Spleen (tissue), 11 donors: ENCODE data around the gene ADAMTS20. TPM values are rescaled to one million over a fixed set of nuclear protein-coding genes. Genes with fewer than 3 reads are reported as not detected.
"Not testable (repeated sequence)": the region's sequence is repeated elsewhere in the genome, so short reads cannot be mapped to it uniquely, and the experiment has no call there.

Experiments
- DNase-seq: peaks from one replicate; pipeline ENCODE4 v3.0.0-alpha.2; 2020
- H3K27ac ChIP-seq, 8 donors: fragments of 200-600 bp; sonication (generic) in 7 of 8; 1 replicate in 4 of 8; 2 replicates in 4 of 8; pipeline versions ENCODE4 v1.5.0 to v1.8.0; 2016 to 2021; ENCODE audit warnings: inconsistent platforms in 4 of 8, mild to moderate bottlenecking in 4 of 8, moderate library complexity in 1 of 8
- H3K27me3 ChIP-seq, 7 donors: fragments of 200-600 bp; sonication (generic) in 6 of 7; replicated peaks in 1 of 7; 1 replicate in 4 of 7; 2 replicates in 3 of 7; pipeline versions ENCODE4 v1.5.0 to v1.8.0; 2016 to 2021; ENCODE audit warnings: inconsistent platforms in 3 of 7, mild to moderate bottlenecking in 1 of 7
- H3K36me3 ChIP-seq, 6 donors: fragments of 200-600 bp; sonication (generic) in 5 of 6; 1 replicate in 4 of 6; 2 replicates in 2 of 6; pipeline versions ENCODE4 v1.5.0 to v1.8.0; 2016 to 2021; ENCODE audit warnings: inconsistent platforms in 2 of 6
- H3K4me1 ChIP-seq, 6 donors: fragments of 200-600 bp; sonication (generic) in 5 of 6; 1 replicate in 3 of 6; 2 replicates in 3 of 6; pipeline versions ENCODE4 v1.5.0 to v1.8.0; 2016 to 2021; ENCODE audit warnings: inconsistent platforms in 3 of 6
- H3K4me3 ChIP-seq, 8 donors: fragments of 200-600 bp; sonication (generic) in 7 of 8; 1 replicate in 4 of 8; 2 replicates in 4 of 8; pipeline versions ENCODE4 v1.5.0 to v1.8.0; 2016 to 2021; ENCODE audit warnings: inconsistent platforms in 4 of 8, mild to moderate bottlenecking in 4 of 8, moderate library complexity in 2 of 8
- H3K9me3 ChIP-seq, 8 donors: fragments of 200-600 bp; sonication (generic) in 7 of 8; 1 replicate in 4 of 8; 2 replicates in 4 of 8; pipeline versions ENCODE4 v1.5.0 to v1.8.0; 2016 to 2021; ENCODE audit warnings: inconsistent platforms in 4 of 8
- POLR2A ChIP-seq, 3 donors: fragments of 450-650 bp; IDR thresholded peaks; one replicate each; pipeline ENCODE4 v1.5.1; 2017; ENCODE audit warnings: antibody characterized with exemption in 3 of 3, mild to moderate bottlenecking in 1 of 3
- POLR2AphosphoS5 ChIP-seq, 3 donors: sonication (generic); formaldehyde crosslinking; IDR thresholded peaks; one replicate each; pipeline ENCODE4 v1.5.1; 2017; ENCODE audit warnings: antibody characterized with exemption in 3 of 3
- WGBS, 5 donors: extraction: QIAGEN DNeasy Blood & Tissue Kit in 3 of 5; methylation state at CpG; one replicate each; pipeline versions ENCODE4 v1.1.5 to v1.1.7; 2013 to 2018; 5-methylcytosine and 5-hydroxymethylcytosine counted together
- intact Hi-C: fragments of 100-400 bp; cut with DNase I; formaldehyde crosslinking; loops from one replicate; pipeline ENCODE4 v1.15.0; 2023; ENCODE audit warnings: low total_unique reads
- polyA plus RNA-seq, 3 donors: library from polyadenylated mRNA; stranded (reverse); fragments of 200-250 nt; gene quantifications; one replicate each; pipeline ENCODE4 v1.2.1, GENCODE V29; 2013
- total RNA-seq, 7 donors: library from RNA; depleted of rRNA in 3 of 7; stranded (reverse); fragments of >200 nt in 3 of 7; fragmentation: NEBNext Ultra II Directional in 4 of 7; extraction: Animal tissue kit (Norgen Biotek cat#: 25700) in 4 of 7; gene quantifications; one replicate each; pipeline versions ENCODE4 v1.1.0 to v1.2.1, GENCODE V29; 2016 to 2021
- TF ChIP-seq, protein P1 (sequence below), 11 experiments: fragments of 200-600 bp in 7 of 11; fragments of 450-650 bp in 4 of 11; sonication (generic) in 4 of 11; IDR thresholded peaks in 8 of 11; conservative IDR thresholded peaks in 3 of 11; 1 replicate in 7 of 11; 2 replicates in 4 of 11; pipeline versions ENCODE4 v1.4.0 to v1.8.0; 2016 to 2021; ENCODE audit warnings: antibody characterized with exemption in 11 of 11, inconsistent platforms in 4 of 11, mild to moderate bottlenecking in 1 of 11
- donor health status: healthy with polysubstance abuse.
- donor health status: DM: no; HTN: no; CAD: no; lungs with moderate emphysema.
- donor health status: DM: no; HTN: no; CAD: no.
- donor health status: Bipolar disorder and iron deficiency.
- donor health status: healthy.
- donor health status: DM: no; HTN: no; CAD: no.
- donor health status: DM: yes; HTN: yes; CAD: no.

Gene ADAMTS20
- total and polyA plus RNA-seq, 10 donors, result not detected

DNA sequence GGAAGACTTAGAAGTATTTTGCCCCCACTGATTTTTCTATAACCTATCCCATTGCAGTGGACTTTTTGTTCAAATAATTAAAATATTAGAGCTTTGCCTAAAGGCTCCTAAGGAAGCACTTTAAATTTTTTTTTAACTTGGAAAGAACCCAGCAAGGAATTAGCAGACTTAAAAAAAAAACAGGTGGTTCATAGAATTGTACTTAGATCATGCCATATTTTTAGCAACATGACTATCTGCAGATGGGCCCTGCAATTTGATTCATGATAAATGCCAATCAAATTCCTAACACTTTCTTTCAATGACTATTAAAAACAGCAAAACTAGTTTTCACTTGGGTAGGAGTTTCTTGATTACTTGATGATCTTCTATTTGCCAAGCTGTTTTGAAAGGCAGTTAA is 11.5 kb downstream of the ADAMTS20 start:
- intact Hi-C loops, result no loop called here

DNA sequence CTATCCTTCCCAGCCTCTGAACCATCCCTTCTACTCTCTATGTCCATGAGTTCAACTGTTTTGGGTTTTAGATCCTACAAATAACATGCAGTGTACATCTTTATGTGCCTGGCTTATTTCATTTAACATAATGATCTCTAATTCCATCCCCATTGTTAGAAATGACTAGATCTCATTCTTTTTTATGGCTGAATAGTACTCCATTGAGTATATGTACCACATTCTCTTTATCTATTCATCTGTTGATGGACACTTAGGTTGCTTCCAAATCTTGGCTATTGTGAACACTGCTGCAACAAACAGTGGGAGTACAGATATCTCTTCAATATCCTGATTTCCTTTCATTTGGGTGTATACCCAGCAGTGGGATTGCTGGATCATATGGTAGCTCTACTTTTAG is 14.3 kb downstream of the ADAMTS20 start:
- H3K27ac ChIP-seq, H3K4me1 ChIP-seq, H3K9me3 ChIP-seq, intact Hi-C loops, H3K36me3 ChIP-seq, DNase-seq, H3K4me3 ChIP-seq, H3K27me3 ChIP-seq: not testable (repeated sequence)

More for the DNA sequence above, 11.5 kb downstream of the ADAMTS20 start:
- H3K9me3 ChIP-seq, result peaks cover 0 to 3% (median 0%) of the 10 kb centered on the region in 8 donors
- DNase-seq, result no peak
- no peaks in the 10 kb centered on the region for H3K4me1 ChIP-seq
- no peak overlapping the region for H3K27ac ChIP-seq
- no peaks in the 10 kb centered on the region for H3K27me3 ChIP-seq
- H3K4me3 ChIP-seq, result no peak overlapping the region
- TF ChIP-seq, protein P1, sequence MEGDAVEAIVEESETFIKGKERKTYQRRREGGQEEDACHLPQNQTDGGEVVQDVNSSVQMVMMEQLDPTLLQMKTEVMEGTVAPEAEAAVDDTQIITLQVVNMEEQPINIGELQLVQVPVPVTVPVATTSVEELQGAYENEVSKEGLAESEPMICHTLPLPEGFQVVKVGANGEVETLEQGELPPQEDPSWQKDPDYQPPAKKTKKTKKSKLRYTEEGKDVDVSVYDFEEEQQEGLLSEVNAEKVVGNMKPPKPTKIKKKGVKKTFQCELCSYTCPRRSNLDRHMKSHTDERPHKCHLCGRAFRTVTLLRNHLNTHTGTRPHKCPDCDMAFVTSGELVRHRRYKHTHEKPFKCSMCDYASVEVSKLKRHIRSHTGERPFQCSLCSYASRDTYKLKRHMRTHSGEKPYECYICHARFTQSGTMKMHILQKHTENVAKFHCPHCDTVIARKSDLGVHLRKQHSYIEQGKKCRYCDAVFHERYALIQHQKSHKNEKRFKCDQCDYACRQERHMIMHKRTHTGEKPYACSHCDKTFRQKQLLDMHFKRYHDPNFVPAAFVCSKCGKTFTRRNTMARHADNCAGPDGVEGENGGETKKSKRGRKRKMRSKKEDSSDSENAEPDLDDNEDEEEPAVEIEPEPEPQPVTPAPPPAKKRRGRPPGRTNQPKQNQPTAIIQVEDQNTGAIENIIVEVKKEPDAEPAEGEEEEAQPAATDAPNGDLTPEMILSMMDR (IDR thresholded peaks at IDR 0.05 in 8 of 11, conservative IDR thresholded peaks at IDR 0.05 in 3 of 11), result no peak
- TF ChIP-seq POLR2A (IDR thresholded peaks at IDR 0.05) (no peak), POLR2AphosphoS5 (IDR thresholded peaks at IDR 0.05) (no peak)
- no peaks in the 10 kb centered on the region for H3K36me3 ChIP-seq

DNA sequence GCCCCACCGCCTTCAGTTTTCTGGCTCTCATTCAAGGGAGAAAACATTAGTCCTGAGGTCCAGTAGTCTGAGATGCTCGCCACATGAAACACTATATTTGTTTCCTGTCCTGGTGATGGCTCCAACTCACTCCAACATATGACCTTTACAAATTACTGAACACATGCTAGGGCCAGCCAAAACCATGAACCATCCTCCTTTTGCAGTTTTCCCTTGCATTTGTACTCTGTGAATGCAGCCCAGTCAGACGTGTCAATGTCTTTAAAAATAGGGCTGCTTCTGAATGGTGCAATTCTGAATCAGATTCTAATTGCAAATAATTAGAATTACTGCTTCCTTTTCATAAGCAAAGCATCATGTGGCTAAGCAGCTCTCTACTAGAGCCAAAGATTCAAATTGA is 36.0 kb downstream of the ADAMTS20 start:
- Histone ChIP-seq H3K27me3 (no peaks in the 10 kb centered on the region), H3K36me3 (no peaks in the 10 kb centered on the region), H3K4me3 (no peak overlapping the region), H3K4me1 (no peaks in the 10 kb centered on the region), H3K27ac (no peak overlapping the region), H3K9me3 (peaks cover 0 to 7% (median 0%) of the 10 kb centered on the region in 8 donors)
- TF ChIP-seq POLR2AphosphoS5 (IDR thresholded peaks at IDR 0.05), result no peak
- TF ChIP-seq, protein P1 (IDR thresholded peaks at IDR 0.05 in 8 of 11, conservative IDR thresholded peaks at IDR 0.05 in 3 of 11), result no peak
- TF ChIP-seq POLR2A (IDR thresholded peaks at IDR 0.05), result no peak
- WGBS, 5 donors, result 62 to 69% (median 65%) methylated on average over 3 of the region's 3 CpGs
- intact Hi-C loops, result no loop called here
- DNase-seq, result no peak

DNA sequence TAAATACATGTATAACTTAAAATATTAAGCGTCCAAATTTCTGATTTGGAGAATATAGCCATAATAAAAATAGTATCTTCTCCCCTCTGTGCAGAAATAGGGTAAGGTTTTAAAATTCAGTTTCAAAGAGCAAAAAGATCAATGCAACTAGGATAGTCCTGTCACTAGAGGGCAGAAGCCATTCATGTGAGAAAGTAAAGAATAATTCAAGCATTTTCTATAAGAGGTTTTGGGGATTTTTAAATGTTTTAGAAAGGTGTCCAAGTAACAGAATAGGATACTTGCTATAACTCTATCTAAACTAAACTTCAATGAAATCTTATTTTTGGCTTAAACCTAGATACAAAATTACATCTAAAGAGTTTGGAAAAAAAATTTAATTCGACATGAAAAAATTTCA is 50.3 kb downstream of the ADAMTS20 start:
- Histone ChIP-seq H3K4me1 (no peaks in the 10 kb centered on the region), H3K27ac (no peak overlapping the region), H3K4me3 (no peak overlapping the region), H3K27me3 (no peaks in the 10 kb centered on the region), H3K9me3 (no peaks in the 10 kb centered on the region), H3K36me3 (no peaks in the 10 kb centered on the region)
- DNase-seq, result no peak
- intact Hi-C loops, result no loop called here
- WGBS, 5 donors, result 50 to 65% (median 61%) methylated on average over 2 of the region's 2 CpGs
- TF ChIP-seq POLR2A (IDR thresholded peaks at IDR 0.05) (no peak), POLR2AphosphoS5 (IDR thresholded peaks at IDR 0.05) (no peak)
- TF ChIP-seq, protein P1 (IDR thresholded peaks at IDR 0.05 in 8 of 11, conservative IDR thresholded peaks at IDR 0.05 in 3 of 11), result no peak

DNA sequence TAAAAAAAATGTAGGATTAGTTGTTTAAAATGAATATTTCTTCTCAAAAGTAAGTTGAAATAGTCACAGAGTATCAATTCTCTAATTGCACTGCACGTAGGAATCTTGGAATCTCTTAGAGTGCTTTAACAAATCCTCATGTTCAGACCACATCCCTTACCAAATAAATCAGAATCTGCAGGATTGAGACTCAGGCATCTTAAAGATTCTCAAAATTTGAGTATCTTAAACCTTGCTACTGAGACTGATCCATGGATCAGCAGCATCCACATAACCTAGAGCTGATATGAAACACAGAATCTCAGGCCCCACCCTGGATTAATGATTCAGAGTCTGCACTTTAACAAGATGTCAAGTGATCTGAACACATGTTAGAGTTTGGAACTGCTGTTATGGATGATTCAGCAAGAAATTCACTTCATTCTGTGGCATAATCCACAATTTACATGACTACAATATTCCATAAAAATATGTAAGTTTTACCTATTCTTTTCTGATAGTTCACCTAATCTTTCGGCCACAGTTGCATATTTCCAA is 58.7 kb downstream of the ADAMTS20 start:
- no peak overlapping the region for H3K4me3 ChIP-seq
- H3K27me3 ChIP-seq, result no peaks in the 10 kb centered on the region
- H3K27ac ChIP-seq, result no peak overlapping the region
- TF ChIP-seq, protein P1 (IDR thresholded peaks at IDR 0.05 in 8 of 11, conservative IDR thresholded peaks at IDR 0.05 in 3 of 11), result no peak
- TF ChIP-seq POLR2AphosphoS5 (IDR thresholded peaks at IDR 0.05) (no peak), POLR2A (IDR thresholded peaks at IDR 0.05) (no peak)
- H3K4me1 ChIP-seq, result no peaks in the 10 kb centered on the region
- intact Hi-C loops, result no loop called here
- 73 to 88% (median 78%) methylated on average over 2 of the region's 2 CpGs for WGBS, 5 donors
- H3K9me3 ChIP-seq, result no peaks in the 10 kb centered on the region
- no peaks in the 10 kb centered on the region for H3K36me3 ChIP-seq
- DNase-seq, result no peak
